Gastrocnemius medialis (tissue), 4 donors: ENCODE data around the gene S100A1.

Experiments
- POLR2A ChIP-seq, 2 donors: fragments of 450-650 bp; IDR thresholded peaks; one replicate each; pipeline ENCODE4 v1.6.1; 2017; ENCODE audit warnings: antibody characterized with exemption in 2 of 2, mild to moderate bottlenecking in 2 of 2, moderate library complexity in 2 of 2
- TF ChIP-seq, protein P1 (sequence below), 5 experiments: fragments of 450-650 bp in 3 of 5; fragments of 200-600 bp in 2 of 5; sonication (generic) in 2 of 5; IDR thresholded peaks in 4 of 5; conservative IDR thresholded peaks in 1 of 5; 1 replicate in 4 of 5; 2 replicates in 1 of 5; pipeline ENCODE4 v1.5.1; 2016 to 2019; ENCODE audit warnings: antibody characterized with exemption in 5 of 5, mild to moderate bottlenecking in 3 of 5, moderate library complexity in 3 of 5

DNA sequence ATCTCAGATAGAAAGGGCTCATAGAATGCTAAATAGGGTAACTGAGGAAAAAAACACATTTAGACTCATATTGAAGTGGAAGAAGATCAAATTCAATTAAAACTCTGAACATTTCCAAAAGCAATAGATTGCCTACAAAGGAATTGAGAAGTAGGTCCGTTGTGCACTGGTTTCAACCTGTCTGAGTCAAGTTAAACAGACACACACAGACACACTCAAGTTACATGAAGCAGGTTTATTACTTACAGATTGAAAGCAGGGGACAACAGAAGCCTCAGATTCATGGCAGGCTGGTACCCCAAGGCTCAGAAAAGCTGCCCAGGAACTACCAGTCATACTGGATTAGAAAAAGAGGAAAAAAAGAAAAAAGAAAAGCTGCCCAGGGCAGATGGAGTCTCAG lies 41.9 kb upstream of the S100A1 start:
- TF ChIP-seq, protein P1, sequence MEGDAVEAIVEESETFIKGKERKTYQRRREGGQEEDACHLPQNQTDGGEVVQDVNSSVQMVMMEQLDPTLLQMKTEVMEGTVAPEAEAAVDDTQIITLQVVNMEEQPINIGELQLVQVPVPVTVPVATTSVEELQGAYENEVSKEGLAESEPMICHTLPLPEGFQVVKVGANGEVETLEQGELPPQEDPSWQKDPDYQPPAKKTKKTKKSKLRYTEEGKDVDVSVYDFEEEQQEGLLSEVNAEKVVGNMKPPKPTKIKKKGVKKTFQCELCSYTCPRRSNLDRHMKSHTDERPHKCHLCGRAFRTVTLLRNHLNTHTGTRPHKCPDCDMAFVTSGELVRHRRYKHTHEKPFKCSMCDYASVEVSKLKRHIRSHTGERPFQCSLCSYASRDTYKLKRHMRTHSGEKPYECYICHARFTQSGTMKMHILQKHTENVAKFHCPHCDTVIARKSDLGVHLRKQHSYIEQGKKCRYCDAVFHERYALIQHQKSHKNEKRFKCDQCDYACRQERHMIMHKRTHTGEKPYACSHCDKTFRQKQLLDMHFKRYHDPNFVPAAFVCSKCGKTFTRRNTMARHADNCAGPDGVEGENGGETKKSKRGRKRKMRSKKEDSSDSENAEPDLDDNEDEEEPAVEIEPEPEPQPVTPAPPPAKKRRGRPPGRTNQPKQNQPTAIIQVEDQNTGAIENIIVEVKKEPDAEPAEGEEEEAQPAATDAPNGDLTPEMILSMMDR (IDR thresholded peaks at IDR 0.05 in 4 of 5, conservative IDR thresholded peaks at IDR 0.05 in 1 of 5), result no peak
- no peak for TF ChIP-seq POLR2A (IDR thresholded peaks at IDR 0.05)
